Activated T-cell treated with anti-CD3 and anti-CD28 coated beads, Interleukin-2, amount 50 U/mL, for 4 hours (primary cell): ENCODE results near the gene ROR1. TPM values are rescaled to one million over a fixed set of nuclear protein-coding genes. Genes with fewer than 3 reads are reported as not detected.
"Not testable (repeated sequence)": the region's sequence is repeated elsewhere in the genome, so short reads cannot be mapped to it uniquely, and the experiment has no call there.

Experiments used
- ATAC-seq, 2 donors: fragments of 200-7000 bp; cut with Tn5 transposase; one replicate each; pipeline ENCODE4 v1.10.0; 2021
- DNase-seq: peaks from one replicate; pipeline ENCODE4 v3.0.0-alpha.2; 2020
- H3K27me3 Mint-ChIP-seq: one replicate; pipeline ENCODE4 v1.8.0; 2021; ENCODE audit warnings: low read depth, mixed read lengths
- H3K36me3 Mint-ChIP-seq: one replicate; pipeline ENCODE4 v1.8.0; 2022; ENCODE audit warnings: mixed read lengths; ENCODE audit not compliant: insufficient read depth
- H3K4me1 Mint-ChIP-seq: one replicate; pipeline ENCODE4 v1.8.0; 2021; ENCODE audit warnings: low read depth, mixed read lengths
- H3K4me3 Mint-ChIP-seq: one replicate; pipeline ENCODE4 v1.8.0; 2021; ENCODE audit warnings: mild to moderate bottlenecking, moderate library complexity, mixed read lengths
- H3K9me3 Mint-ChIP-seq: one replicate; pipeline ENCODE4 v1.8.0; 2021; ENCODE audit warnings: mixed read lengths
- total RNA-seq, 3 donors: library from RNA; stranded (reverse); gene quantifications; one replicate each; pipeline ENCODE4 v1.2.1, GENCODE V29; 2021

The ROR1 gene
- total RNA-seq, 3 donors from 2014 or later: 0.08 to 0.38 (median 0.18) TPM

DNA sequence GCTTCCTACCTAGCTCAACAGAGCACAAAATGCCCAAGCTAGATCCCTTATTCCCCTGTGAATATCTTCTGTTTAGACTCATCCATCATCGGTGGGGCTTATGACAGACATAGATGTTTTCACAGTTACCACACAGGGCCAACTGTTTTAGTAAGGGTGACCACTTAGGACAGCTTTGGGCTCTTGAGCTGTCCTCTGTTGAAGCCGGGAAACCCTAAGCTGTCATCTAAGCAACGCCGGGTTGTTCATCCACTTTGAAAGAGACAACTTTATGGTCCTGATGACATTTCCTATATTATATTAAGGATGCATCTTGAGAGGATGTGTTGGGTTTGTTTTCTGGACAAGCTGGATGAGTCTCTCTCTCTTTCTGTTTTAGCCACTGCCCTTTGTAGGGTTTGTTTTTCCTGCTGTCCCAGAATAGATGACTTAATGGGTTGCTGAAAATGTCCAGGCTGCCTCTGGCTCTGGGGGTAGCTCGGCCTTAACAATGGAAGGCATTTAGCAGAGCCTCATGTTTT lies 319.1 kb downstream of the ROR1 start:
- H3K9me3 Mint-ChIP-seq: peaks cover 6% of the 10 kb centered on the region
- no peaks in the 10 kb centered on the region for H3K4me1 Mint-ChIP-seq
- H3K36me3 Mint-ChIP-seq: no peaks in the 10 kb centered on the region
- no peak for ATAC-seq
- no peak overlapping the region for H3K4me3 Mint-ChIP-seq
- no peak for DNase-seq
- H3K27me3 Mint-ChIP-seq: peaks cover 7% of the 10 kb centered on the region

DNA sequence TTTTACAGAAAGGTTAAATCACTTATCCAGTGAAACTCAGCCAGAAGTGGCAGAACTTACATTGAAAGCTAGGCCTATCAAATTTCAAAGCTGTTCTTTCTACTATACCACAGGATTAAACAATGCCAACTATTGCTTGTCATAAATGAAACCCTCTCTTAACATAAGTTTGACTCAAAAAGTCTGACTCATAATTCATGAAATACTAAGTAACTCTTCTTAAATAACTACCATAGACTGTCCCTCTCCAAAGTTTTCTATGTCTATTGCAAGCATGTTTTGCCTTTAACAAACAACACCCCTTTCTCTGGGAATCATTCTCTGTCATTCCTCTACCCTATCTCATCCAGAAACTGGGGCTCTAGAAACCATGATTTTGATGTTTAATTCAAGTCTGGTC lies 320.1 kb downstream of the ROR1 start:
- DNase-seq: no peak
- Mint-ChIP-seq H3K4me1 (no peaks in the 10 kb centered on the region), H3K9me3 (peaks cover 6% of the 10 kb centered on the region), H3K4me3 (no peak overlapping the region), H3K36me3 (no peaks in the 10 kb centered on the region), H3K27me3 (peaks cover 5% of the 10 kb centered on the region)
- no peak for ATAC-seq

DNA sequence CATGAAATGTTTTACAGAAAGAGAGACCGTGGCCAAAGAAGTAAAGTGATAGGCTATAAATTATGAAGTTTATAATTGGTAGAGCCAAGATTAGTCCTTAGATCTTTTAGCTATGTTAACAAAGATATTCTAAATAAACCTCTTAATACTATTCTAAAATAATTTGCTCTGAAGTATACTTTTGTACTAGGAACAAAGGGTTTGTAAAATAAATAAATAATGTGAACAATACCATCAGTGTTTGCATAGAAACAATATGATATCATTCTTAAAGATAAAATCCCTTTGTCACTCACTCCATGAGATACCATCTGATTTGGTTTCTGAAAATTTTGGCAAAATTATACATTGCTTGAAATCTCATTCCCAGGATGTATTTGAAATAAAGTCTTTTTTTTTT lies 322.0 kb downstream of the ROR1 start:
- Mint-ChIP-seq H3K4me3 (no peak overlapping the region), H3K27me3 (peaks cover 8% of the 10 kb centered on the region), H3K4me1 (no peaks in the 10 kb centered on the region), H3K9me3 (no peaks in the 10 kb centered on the region), H3K36me3 (no peaks in the 10 kb centered on the region)
- ATAC-seq (no peak), DNase-seq (no peak)

DNA sequence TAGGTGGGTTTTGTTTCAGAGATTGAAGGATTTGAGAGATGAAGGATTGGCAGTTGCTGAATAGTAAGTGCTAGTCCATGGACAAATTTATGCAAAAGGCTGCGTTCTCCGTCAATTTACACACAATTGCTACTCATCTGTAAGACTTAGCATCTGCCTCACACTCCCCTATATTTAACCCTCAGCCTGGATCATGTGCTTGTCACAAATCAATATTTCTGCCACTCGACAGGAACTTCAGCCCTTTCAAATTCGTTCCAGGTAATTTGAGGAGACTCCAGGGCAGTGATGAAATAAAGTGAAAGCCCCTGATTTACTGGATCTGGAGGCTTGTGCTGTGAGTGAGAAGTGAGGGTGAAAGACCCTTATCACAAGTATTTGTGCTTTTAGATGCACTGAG lies 324.0 kb downstream of the ROR1 start:
- no peak for ATAC-seq
- H3K4me1 Mint-ChIP-seq: no peaks in the 10 kb centered on the region

DNA sequence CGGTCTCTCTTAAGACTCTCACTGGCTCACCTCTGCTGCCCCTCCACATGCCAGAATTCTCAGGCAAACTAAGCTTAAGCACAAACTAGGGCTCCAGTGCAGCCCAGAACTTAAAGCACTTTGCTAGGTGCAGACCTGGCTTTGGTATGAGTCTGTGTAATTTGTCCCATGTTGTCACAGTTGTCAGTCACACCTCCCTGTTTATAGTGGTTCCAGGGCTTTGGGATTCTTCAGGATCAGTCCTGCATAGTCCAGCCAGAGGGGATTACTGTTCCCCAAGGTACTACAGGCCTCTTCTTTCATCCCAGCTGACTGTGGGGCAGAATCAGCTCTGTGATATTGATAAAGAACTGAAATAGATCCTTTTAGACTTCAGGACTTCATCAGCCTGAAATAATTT lies 324.6 kb downstream of the ROR1 start:
- H3K9me3 Mint-ChIP-seq: no peaks in the 10 kb centered on the region
- peaks cover 8% of the 10 kb centered on the region for H3K27me3 Mint-ChIP-seq
- no peaks in the 10 kb centered on the region for H3K4me1 Mint-ChIP-seq
- no peak overlapping the region for H3K4me3 Mint-ChIP-seq
- ATAC-seq: no peak
- H3K36me3 Mint-ChIP-seq: no peaks in the 10 kb centered on the region
- DNase-seq: no peak

More for the DNA sequence above, 324.0 kb downstream of the ROR1 start:
- no peak for DNase-seq
- Mint-ChIP-seq H3K9me3 (no peaks in the 10 kb centered on the region), H3K4me3 (no peak overlapping the region), H3K36me3 (no peaks in the 10 kb centered on the region), H3K27me3 (peaks cover 8% of the 10 kb centered on the region)

DNA sequence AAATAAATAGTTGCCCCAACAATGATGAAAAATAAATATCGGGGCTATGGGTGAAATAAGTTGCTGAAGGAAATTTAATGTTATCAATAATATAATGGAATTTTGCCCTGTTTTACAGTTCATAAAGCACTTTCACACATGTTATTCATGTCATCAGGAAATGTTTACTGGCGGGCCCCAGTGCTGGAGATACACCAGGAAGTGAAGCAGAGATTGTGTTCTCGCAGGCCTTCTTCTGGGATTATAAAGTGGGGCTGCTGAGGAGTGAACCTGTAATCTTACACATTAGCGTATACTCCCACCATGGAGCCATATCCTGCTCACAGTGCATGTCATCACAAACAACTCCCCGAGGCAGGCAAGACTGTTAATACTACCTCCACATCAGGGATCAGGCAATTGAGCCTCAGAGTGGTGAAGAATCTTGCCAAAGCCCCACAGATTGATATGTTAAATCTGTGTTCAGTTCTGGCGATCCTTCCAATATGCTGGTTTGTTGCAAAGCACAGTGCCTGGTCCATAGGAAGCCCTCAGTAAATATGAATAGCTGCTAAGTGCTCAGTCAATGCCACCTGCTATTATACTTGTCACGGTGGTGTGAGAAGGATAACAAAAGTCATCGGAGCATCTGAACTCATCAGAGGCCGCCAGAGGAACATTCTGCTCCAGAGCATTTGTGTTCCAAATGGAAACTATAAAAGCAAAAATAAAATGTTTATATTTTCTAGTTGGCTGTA lies 325.2 kb downstream of the ROR1 start:
- no peak for DNase-seq
- Mint-ChIP-seq H3K27me3 (peaks cover 8% of the 10 kb centered on the region), H3K9me3 (no peaks in the 10 kb centered on the region), H3K4me1 (no peaks in the 10 kb centered on the region), H3K36me3 (no peaks in the 10 kb centered on the region), H3K4me3 (no peak overlapping the region)
- no peak for ATAC-seq

DNA sequence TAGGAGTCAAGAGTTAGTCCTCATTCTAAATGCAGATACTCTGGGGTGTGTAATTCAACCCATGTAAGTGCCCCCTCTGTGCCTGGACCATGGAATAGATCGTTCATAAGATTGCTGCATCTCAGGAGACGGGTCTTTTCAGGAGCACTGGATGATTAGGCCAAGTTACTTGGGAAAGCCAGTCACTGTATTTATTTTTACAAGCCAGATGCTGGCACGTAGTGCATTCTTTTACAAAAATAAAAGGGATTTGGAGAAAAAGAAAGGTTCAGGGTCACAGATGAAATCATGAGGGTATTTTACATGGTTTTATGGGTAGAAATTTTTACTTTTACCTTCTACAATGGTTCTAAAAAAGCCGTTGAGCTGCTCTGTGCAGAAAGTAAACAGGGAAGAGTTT lies 327.0 kb downstream of the ROR1 start:
- Mint-ChIP-seq H3K36me3 (no peaks in the 10 kb centered on the region), H3K9me3 (peaks cover 4% of the 10 kb centered on the region), H3K4me3 (no peak overlapping the region), H3K27me3 (peaks cover 6% of the 10 kb centered on the region), H3K4me1 (no peaks in the 10 kb centered on the region)
- DNase-seq: no peak
- no peak for ATAC-seq

DNA sequence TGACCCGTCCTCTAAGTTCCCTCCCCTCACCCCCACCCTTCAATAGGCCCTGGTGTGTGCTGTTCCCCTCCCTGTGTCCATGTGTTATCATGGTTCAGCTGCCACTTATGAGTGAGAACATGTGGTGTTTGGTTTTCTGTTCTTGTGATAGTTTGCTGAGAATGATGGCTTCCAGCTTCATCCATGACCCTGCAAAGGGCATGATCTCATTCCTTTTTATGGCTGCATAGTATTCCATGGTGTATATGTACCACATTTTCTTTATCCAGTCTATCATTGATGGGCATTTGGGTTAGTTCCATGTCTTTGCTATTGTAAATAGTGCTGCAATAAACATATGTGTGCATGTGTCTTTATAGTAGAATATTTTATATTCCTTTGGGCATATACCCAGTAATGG lies 330.8 kb downstream of the ROR1 start:
- peaks cover 14% of the 10 kb centered on the region for H3K27me3 Mint-ChIP-seq
- not testable (repeated sequence) for H3K4me3 Mint-ChIP-seq, H3K4me1 Mint-ChIP-seq, H3K36me3 Mint-ChIP-seq, DNase-seq, ATAC-seq, H3K9me3 Mint-ChIP-seq

DNA sequence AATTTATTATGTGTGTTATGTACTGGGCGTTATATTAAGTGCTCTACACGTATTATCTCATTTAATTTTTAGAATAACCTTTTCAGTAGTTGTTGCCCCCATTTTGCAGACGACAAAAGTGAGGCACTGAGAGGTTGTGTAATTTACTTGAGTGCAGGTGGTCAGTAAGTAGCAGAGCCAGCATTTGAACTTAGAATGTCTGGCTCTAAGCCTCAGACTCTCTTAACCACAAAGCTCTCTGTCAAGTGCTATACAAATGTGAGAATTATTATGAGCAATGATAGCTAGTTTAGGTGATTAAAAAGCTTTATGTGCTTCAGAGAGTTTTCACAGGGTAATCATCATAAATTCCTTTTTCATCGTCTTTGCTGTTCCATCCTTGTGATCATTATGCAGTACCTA lies 333.3 kb downstream of the ROR1 start:
- Mint-ChIP-seq H3K4me1 (no peaks in the 10 kb centered on the region), H3K9me3 (peaks cover 4% of the 10 kb centered on the region), H3K4me3 (no peak overlapping the region), H3K36me3 (no peaks in the 10 kb centered on the region), H3K27me3 (peaks cover 11% of the 10 kb centered on the region)
- ATAC-seq: no peak
- DNase-seq: no peak

DNA sequence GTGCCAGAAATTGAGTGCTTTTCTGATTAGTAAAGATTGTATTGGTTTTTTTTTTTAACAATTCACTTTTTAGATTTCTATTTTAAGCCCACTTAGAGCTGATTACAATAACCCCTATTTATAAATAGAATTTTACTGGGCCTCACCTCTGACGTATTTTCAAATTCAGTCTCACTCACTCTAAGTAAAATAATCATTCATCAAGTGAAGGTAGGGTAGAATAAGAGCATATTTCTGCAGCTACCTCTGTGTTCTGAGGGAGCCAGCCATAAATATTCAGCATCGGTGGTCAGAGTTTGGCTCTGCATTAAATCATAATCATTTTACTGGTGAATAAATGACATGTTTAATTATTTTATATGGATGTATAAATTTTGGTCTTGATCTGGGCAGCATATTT lies 333.8 kb downstream of the ROR1 start:
- DNase-seq: no peak
- Mint-ChIP-seq H3K36me3 (no peaks in the 10 kb centered on the region), H3K27me3 (peaks cover 13% of the 10 kb centered on the region), H3K4me1 (no peaks in the 10 kb centered on the region), H3K9me3 (peaks cover 4% of the 10 kb centered on the region), H3K4me3 (no peak overlapping the region)
- ATAC-seq: no peak

DNA sequence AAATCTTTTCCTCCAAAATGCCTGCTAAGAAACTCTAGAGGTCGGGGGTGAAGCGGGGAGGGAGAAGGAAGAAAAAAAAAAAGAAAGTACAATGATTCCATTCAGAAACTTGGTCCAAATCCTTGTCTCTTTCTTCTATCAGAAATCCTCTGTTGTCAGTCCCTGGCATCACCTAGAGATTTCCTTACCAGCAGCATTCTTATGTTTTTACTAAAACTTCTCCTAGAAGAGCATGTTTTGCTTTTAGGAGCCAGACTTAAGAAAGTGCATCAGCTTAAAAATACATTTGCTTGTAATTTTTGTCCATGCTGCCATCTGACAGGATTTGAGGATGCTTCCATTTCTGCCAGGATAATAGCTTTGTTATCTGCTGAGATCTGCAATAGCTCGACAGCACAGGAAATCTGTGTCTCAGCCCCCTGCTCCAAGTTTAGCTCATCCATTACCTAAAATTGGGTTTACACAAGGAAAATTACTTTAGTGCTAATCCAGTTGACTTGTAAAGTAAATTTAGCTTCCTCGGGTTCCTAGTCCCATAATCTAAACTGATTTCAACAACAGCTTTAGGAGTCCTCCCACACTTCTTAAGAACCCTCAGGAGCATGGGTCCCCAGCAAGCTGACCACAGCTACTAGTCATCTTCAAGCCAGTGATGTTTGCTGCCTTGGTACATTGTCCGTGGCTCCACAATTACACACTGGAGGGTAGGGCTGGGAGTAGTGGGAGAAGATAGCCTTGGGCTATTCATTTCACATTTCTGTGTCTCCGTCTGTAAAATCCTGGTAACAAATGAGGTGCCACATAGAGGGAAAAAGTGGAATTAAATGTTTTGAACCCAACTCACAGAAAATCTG lies 337.3 kb downstream of the ROR1 start:
- Mint-ChIP-seq H3K4me3 (no peak overlapping the region), H3K4me1 (no peaks in the 10 kb centered on the region), H3K9me3 (no peaks in the 10 kb centered on the region), H3K36me3 (no peaks in the 10 kb centered on the region), H3K27me3 (peaks cover 12% of the 10 kb centered on the region)
- ATAC-seq: no peak
- no peak for DNase-seq

DNA sequence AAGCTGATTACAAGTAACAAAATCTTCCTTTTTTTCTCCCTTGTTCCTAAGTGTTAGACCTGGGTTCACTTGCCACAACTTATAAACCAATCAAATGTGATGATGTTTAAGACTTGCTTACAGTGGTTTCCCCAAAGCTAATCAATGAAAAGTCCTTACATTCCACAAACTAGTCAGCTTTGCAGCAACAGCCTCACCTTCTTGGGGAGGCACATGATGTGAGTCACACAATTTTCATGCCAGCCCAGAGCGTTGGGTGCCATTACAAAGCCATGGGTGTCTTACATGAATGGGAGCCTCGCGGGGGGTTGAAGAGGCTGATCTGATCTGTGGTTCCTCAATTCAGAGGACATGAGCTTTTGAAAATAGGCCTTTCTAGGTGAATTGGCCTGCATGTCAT lies 338.0 kb downstream of the ROR1 start:
- no peak for DNase-seq
- Mint-ChIP-seq H3K4me3 (no peak overlapping the region), H3K4me1 (no peaks in the 10 kb centered on the region), H3K9me3 (no peaks in the 10 kb centered on the region), H3K27me3 (peaks cover 9% of the 10 kb centered on the region), H3K36me3 (no peaks in the 10 kb centered on the region)
- no peak for ATAC-seq

DNA sequence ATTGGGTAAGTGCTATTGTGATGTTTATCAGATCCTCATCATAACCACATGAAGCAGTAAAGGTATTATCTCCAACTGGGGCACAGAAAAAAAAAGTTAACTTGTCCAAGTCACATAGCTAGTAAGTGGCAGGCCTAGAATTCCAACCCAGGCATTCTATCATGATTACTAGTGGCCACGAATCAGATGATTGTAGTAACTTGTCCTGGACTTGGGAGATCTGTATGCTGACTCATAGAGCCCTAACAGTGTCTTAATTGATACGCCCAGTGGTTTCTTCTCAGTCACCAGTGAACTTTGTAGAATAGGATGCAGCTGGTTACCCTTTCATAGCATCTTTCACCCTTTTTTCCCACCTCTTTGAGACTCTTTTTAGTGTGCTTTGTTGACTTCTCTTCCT lies 338.5 kb downstream of the ROR1 start:
- no peak overlapping the region for H3K4me3 Mint-ChIP-seq
- H3K27me3 Mint-ChIP-seq: peaks cover 7% of the 10 kb centered on the region
- H3K4me1 Mint-ChIP-seq: no peaks in the 10 kb centered on the region
- ATAC-seq: no peak
- no peaks in the 10 kb centered on the region for H3K36me3 Mint-ChIP-seq
- H3K9me3 Mint-ChIP-seq: no peaks in the 10 kb centered on the region
- DNase-seq: no peak

DNA sequence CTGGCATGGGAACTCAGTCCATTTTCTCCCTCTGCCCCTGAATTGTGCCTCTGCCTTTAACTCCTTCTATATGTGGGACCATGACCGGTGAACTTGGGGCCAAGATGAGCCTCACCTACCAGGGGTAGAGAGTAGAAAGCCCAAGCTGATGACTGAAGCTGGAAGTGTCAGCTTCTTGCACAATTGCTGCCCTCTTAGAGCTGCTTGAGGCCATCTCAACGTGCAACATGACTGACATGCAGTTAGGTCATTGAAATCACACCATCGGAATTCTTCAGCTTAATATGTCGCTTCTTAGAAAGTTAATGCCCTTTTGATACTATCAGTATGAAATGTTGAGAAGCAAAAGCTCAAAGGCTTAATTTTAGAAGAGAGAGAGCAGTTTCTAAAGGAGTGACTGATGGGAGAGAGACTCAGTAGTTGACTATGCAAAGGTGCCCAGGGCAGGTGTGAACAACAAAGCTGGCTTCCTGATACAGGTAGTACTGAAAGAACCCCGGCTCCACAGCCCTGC lies 340.3 kb downstream of the ROR1 start:
- ATAC-seq (no peak), DNase-seq (no peak)
- Mint-ChIP-seq H3K4me1 (no peaks in the 10 kb centered on the region), H3K9me3 (no peaks in the 10 kb centered on the region), H3K36me3 (no peaks in the 10 kb centered on the region), H3K27me3 (peaks cover 5% of the 10 kb centered on the region), H3K4me3 (no peak overlapping the region)

DNA sequence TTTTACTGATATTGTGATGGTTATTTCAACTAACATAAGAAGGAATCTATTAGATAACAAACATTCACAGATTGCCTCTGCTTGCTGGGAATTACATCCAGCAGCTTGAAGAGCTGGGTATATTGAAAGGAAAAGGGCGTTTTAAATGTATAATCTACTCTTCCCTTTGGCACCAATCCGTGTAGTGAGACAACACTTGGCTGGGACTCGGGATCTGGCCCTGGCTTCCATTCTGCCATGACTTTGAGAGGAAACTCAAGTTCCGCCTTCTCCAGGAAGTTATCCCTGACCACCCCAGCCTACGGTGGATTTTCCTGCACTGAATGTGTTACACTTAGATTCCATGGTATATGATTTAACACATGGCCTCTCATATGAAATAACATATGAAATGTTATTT lies 342.7 kb downstream of the ROR1 start:
- Mint-ChIP-seq H3K27me3 (peaks cover 5% of the 10 kb centered on the region), H3K36me3 (no peaks in the 10 kb centered on the region), H3K4me1 (no peaks in the 10 kb centered on the region), H3K4me3 (no peak overlapping the region), H3K9me3 (no peaks in the 10 kb centered on the region)
- no peak for DNase-seq
- no peak for ATAC-seq
